GM19238 (cell line): ENCODE data around the gene PAFAH1B1.
"Not testable (repeated sequence)": the region's sequence is repeated elsewhere in the genome, so short reads cannot be mapped to it uniquely, and the experiment has no call there.

ENCODE experiments used
- DNase-seq: peaks from one replicate; pipeline ENCODE4 v3.0.0; 2011; ENCODE audit warnings: low spot score; ENCODE audit not compliant: insufficient read length

The PAFAH1B1 gene

GRCh38 chr17:2592971-2593820 lies at the start of gene PAFAH1B1:
TSS of gene PAFAH1B1 (plus strand) at chr17:2593654. CDS start at chr17:2638289, 44,635 bp downstream.
- peak; percentile 92 for DNase-seq

- no peak for DNase-seq
Measured at GRCh38 chr17:2545393-2545792, 48.1 kb upstream of the PAFAH1B1 start.

GRCh38 chr17:2547176-2547575 lies 46.3 kb upstream of the PAFAH1B1 start:
- DNase-seq = no peak

- not testable (repeated sequence) for DNase-seq
Measured at GRCh38 chr17:2548026-2548425, 45.4 kb upstream of the PAFAH1B1 start.

GRCh38 chr17:2549392-2550211 lies 43.9 kb upstream of the PAFAH1B1 start:
- DNase-seq = no peak

- DNase-seq = no peak
Measured at GRCh38 chr17:2551493-2551892, 42.0 kb upstream of the PAFAH1B1 start.

GRCh38 chr17:2551928-2552327 lies 41.5 kb upstream of the PAFAH1B1 start:
- no peak for DNase-seq

- no peak for DNase-seq
Measured at GRCh38 chr17:2560658-2561057, 32.8 kb upstream of the PAFAH1B1 start.

GRCh38 chr17:2562162-2562858 lies 31.1 kb upstream of the PAFAH1B1 start:
- DNase-seq = no peak

GRCh38 chr17:2563061-2563460 lies 30.4 kb upstream of the PAFAH1B1 start:
- no peak for DNase-seq

GRCh38 chr17:2563543-2563942 lies 29.9 kb upstream of the PAFAH1B1 start:
- no peak for DNase-seq

- no peak for DNase-seq
Measured at GRCh38 chr17:2564877-2565276, 28.6 kb upstream of the PAFAH1B1 start.

- DNase-seq = no peak
Measured at GRCh38 chr17:2566056-2566455, 27.4 kb upstream of the PAFAH1B1 start.

- peak; percentile 27 for DNase-seq
Measured at GRCh38 chr17:2571523-2572303, 21.7 kb upstream of the PAFAH1B1 start.

GRCh38 chr17:2572304-2572609 lies 21.2 kb upstream of the PAFAH1B1 start:
- not testable (repeated sequence) for DNase-seq

GRCh38 chr17:2580151-2580550 lies 13.3 kb upstream of the PAFAH1B1 start:
- DNase-seq = no peak

GRCh38 chr17:2580661-2581060 lies 12.8 kb upstream of the PAFAH1B1 start:
- DNase-seq = no peak

- DNase-seq = no peak
Measured at GRCh38 chr17:2582493-2582892, 11.0 kb upstream of the PAFAH1B1 start.

GRCh38 chr17:2591040-2591640 lies 2.3 kb upstream of the PAFAH1B1 start:
- no peak for DNase-seq

- DNase-seq = peak; percentile 63
Measured at GRCh38 chr17:2593821-2594721, 617 bp downstream of the PAFAH1B1 start.
